H9 (cell line): ENCODE data around the gene TFB1M. TPM values are rescaled to one million over a fixed set of nuclear protein-coding genes. Genes with fewer than 3 reads are reported as not detected.

Source experiments
- DNase-seq: peaks from one replicate; pipeline ENCODE4 v3.0.0-alpha.2; 2017
- H2AFZ ChIP-seq: one replicate; pipeline ENCODE4 v1.6.1; 2013; ENCODE audit warnings: mild to moderate bottlenecking, low read length, control low read depth, moderate library complexity
- H2AK5ac ChIP-seq: 2 replicates; pipeline ENCODE4 v1.6.1; 2013; ENCODE audit warnings: low read length, control low read depth, mixed read lengths; ENCODE audit not compliant: insufficient read length
- H2BK120ac ChIP-seq: one replicate; pipeline ENCODE4 v1.6.1; 2013; ENCODE audit warnings: low read depth, mild to moderate bottlenecking, low read length, control low read depth, inconsistent platforms; ENCODE audit not compliant: poor library complexity, severe bottlenecking
- H2BK12ac ChIP-seq: 2 replicates; pipeline ENCODE4 v1.6.1; 2013; ENCODE audit warnings: low read length, control low read depth, mixed read lengths, low read depth; ENCODE audit not compliant: insufficient read length
- H2BK15ac ChIP-seq: 2 replicates; pipeline ENCODE4 v1.6.1; 2013; ENCODE audit warnings: low read depth, low read length, control low read depth
- H2BK20ac ChIP-seq: one replicate; pipeline ENCODE4 v1.6.1; 2013; ENCODE audit warnings: low read depth, mild to moderate bottlenecking, low read length, control low read depth, inconsistent platforms; ENCODE audit not compliant: poor library complexity, severe bottlenecking
- H2BK5ac ChIP-seq: 2 replicates; pipeline ENCODE4 v1.6.1; 2013; ENCODE audit warnings: low read length, control low read depth, mixed read lengths; ENCODE audit not compliant: insufficient read length
- H3K14ac ChIP-seq: 2 replicates; pipeline ENCODE4 v1.6.1; 2013; ENCODE audit warnings: low read length, control low read depth; ENCODE audit not compliant: insufficient read depth
- H3K18ac ChIP-seq: 2 replicates; pipeline ENCODE4 v1.6.1; 2013; ENCODE audit warnings: low read depth, mild to moderate bottlenecking, mixed read lengths, low read length, control low read depth; ENCODE audit not compliant: insufficient read length
- H3K23ac ChIP-seq: 2 replicates; pipeline ENCODE4 v1.6.1; 2013; ENCODE audit warnings: low read length, control low read depth, mixed read lengths, low read depth; ENCODE audit not compliant: insufficient read length
- H3K23me2 ChIP-seq: 2 replicates; pipeline ENCODE4 v1.6.1; 2013; ENCODE audit warnings: low read depth, mild to moderate bottlenecking, mixed read lengths, low read length, control low read depth; ENCODE audit not compliant: insufficient read length, poor library complexity, severe bottlenecking
- H3K27ac ChIP-seq: 2 replicates; pipeline ENCODE4 v1.5.1; 2013; ENCODE audit warnings: low read length, control low read depth, mixed read lengths, low read depth; ENCODE audit not compliant: insufficient read length
- H3K27me3 ChIP-seq: 2 replicates; pipeline ENCODE4 v1.6.1; 2013; ENCODE audit warnings: low read length, control low read depth, inconsistent platforms; ENCODE audit not compliant: insufficient read depth
- H3K4ac ChIP-seq: 2 replicates; pipeline ENCODE4 v1.6.1; 2013; ENCODE audit warnings: low read depth, mild to moderate bottlenecking, control low read depth, inconsistent platforms, low read length, moderate library complexity
- H3K4me1 ChIP-seq: 2 replicates; pipeline ENCODE4 v1.6.1; 2013; ENCODE audit warnings: low read length, control low read depth, inconsistent platforms; ENCODE audit not compliant: insufficient read depth
- H3K4me2 ChIP-seq: 2 replicates; pipeline ENCODE4 v1.6.1; 2013; ENCODE audit warnings: low read length, control low read depth, mixed read lengths; ENCODE audit not compliant: insufficient read length, insufficient read depth
- H3K56ac ChIP-seq: 2 replicates; pipeline ENCODE4 v1.6.1; 2013; ENCODE audit warnings: low read depth, mild to moderate bottlenecking, mixed read lengths, low read length, control low read depth; ENCODE audit not compliant: insufficient read length
- H3K79me1 ChIP-seq: 2 replicates; pipeline ENCODE4 v1.6.1; 2013; ENCODE audit warnings: low read depth, mild to moderate bottlenecking, moderate library complexity, low read length, control low read depth, inconsistent platforms; ENCODE audit not compliant: insufficient read depth, poor library complexity, severe bottlenecking
- H3K79me2 ChIP-seq: 2 replicates; pipeline ENCODE4 v1.6.1; 2013; ENCODE audit warnings: low read length, control low read depth, inconsistent platforms; ENCODE audit not compliant: insufficient read depth
- H3K9ac ChIP-seq: 2 replicates; pipeline ENCODE4 v1.6.1; 2013; ENCODE audit warnings: low read length, control low read depth, mixed read lengths; ENCODE audit not compliant: insufficient read length; ENCODE audit errors: extremely low read depth
- H3K9me3 ChIP-seq: one replicate; pipeline ENCODE4 v1.6.1; 2013; ENCODE audit warnings: low read depth, low read length, inconsistent platforms; ENCODE audit not compliant: control insufficient read depth
- H3T11ph ChIP-seq: one replicate; pipeline ENCODE4 v1.6.1; 2013; ENCODE audit warnings: mild to moderate bottlenecking, low read length, control low read depth, inconsistent platforms
- H4K20me1 ChIP-seq: one replicate; pipeline ENCODE4 v1.6.1; 2013; ENCODE audit not compliant: control insufficient read depth, insufficient read length, insufficient read depth
- H4K5ac ChIP-seq: 2 replicates; pipeline ENCODE4 v1.6.1; 2013; ENCODE audit warnings: low read depth, mild to moderate bottlenecking, mixed read lengths, low read length, control low read depth; ENCODE audit not compliant: insufficient read length
- H4K8ac ChIP-seq: replicated peaks from 2 replicates; pipeline ENCODE4 v1.6.1; 2013; ENCODE audit warnings: low read length, control low read depth, mixed read lengths, low read depth; ENCODE audit not compliant: insufficient read length
- H4K91ac ChIP-seq: 2 replicates; pipeline ENCODE4 v1.6.1; 2013; ENCODE audit warnings: low read depth, mild to moderate bottlenecking, moderate library complexity, mixed read lengths, low read length, control low read depth; ENCODE audit not compliant: insufficient read length
- H3K27ac Mint-ChIP-seq, 3 experiments: 2 replicates in 2 of 3; 3 replicates in 1 of 3; pipeline ENCODE4 v1.8.0; 2020 to 2021; ENCODE audit warnings: mixed read lengths in 3 of 3, mild to moderate bottlenecking in 1 of 3, moderate library complexity in 1 of 3
- H3K27me3 Mint-ChIP-seq: 2 replicates; pipeline ENCODE4 v1.8.0; 2021; ENCODE audit warnings: low read depth, mild to moderate bottlenecking, moderate library complexity, mixed read lengths
- H3K36me3 Mint-ChIP-seq, 3 experiments: 2 replicates in 2 of 3; 3 replicates in 1 of 3; pipeline ENCODE4 v1.8.0; 2020 to 2021; ENCODE audit warnings: low read depth in 3 of 3, mixed read lengths in 3 of 3; ENCODE audit not compliant: insufficient read depth in 1 of 3
- H3K4me1 Mint-ChIP-seq, 2 experiments: 2 replicates each; pipeline ENCODE4 v1.8.0; 2020; ENCODE audit warnings: mixed read lengths in 2 of 2
- H3K4me3 Mint-ChIP-seq, 2 experiments: 2 replicates in 1 of 2; 3 replicates in 1 of 2; pipeline ENCODE4 v1.8.0; 2020 to 2021; ENCODE audit warnings: mild to moderate bottlenecking in 2 of 2, mixed read lengths in 2 of 2, moderate library complexity in 1 of 2
- H3K9me3 Mint-ChIP-seq, 2 experiments: 2 replicates in 1 of 2; 3 replicates in 1 of 2; pipeline ENCODE4 v1.8.0; 2020; ENCODE audit warnings: mild to moderate bottlenecking in 2 of 2, mixed read lengths in 2 of 2, moderate library complexity in 1 of 2
- WGBS: extraction: QIAGEN DNeasy Blood & Tissue Kit; methylation state at CpG from one replicate; pipeline ENCODE4 v1.1.7; 2013; ENCODE audit warnings: missing lambda C conversion rate, low lambda C conversion rate, mixed read lengths; ENCODE audit not compliant: insufficient read length; ENCODE audit errors: extremely low coverage; 5-methylcytosine and 5-hydroxymethylcytosine counted together
- total RNA-seq: library from RNA; stranded (reverse); gene quantifications from 2 replicates; pipeline ENCODE4 v1.2.1, GENCODE V29; 2021
- TF ChIP-seq, protein P1 (sequence below): fragments of 200-600 bp; sonication (generic); conservative IDR thresholded peaks from 3 replicates; pipeline ENCODE4 v1.8.0; 2021; ENCODE audit warnings: antibody characterized with exemption, mild to moderate bottlenecking

TFB1M gene
- total RNA-seq, 1 experiment from 2014 or later = 28.6 TPM

DNA sequence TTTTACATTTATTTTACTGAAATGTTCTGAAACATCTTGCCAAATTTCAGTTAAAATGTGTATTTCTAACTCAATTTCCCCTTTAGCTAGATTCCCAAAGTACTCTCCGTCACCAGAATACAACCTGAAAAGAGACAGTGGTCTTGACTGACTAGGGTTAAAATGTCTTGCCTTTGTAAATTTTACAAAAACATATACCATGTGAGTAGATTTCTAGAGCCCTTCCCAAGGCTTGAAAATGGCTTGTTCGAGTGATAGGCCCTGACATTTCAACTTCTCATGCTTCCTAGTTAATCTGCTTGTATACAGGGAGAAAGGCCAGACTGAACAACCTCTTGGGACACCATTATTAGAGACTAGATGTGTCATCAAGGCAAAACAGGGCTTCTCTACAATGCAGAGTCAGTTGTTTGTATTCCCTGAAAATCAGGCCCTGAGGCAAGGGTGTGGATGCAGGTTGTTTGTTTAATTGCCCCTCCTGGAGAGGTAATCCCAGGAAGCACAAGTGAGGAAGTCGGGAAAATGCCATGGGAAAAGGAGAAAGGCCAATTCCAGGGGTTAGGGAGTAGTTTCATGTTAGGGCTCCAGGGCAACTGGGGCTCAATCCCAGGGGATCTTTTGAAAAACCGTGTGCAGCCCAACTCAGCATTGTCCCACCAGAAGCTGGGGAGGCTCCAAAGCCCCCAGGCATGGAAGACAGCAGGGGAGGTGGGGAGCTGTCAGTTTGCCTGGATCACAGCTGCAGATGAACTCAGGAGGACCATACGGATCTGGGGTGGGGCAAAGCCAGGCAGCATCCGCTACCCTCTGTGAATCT, 11.6 kb upstream of the TFB1M start:
- Mint-ChIP-seq H3K27me3 (no peaks in the 10 kb centered on the region; the same call in 1 of the 2 replicates), H3K36me3 (no peaks in the 10 kb centered on the region), H3K27ac (peak overlapping the region in 1 of 3 experiments; percentile 9; a peak in 2 of 7 replicates), H3K9me3 (no peaks in the 10 kb centered on the region), H3K4me1 (peaks cover 21 to 23% of the 10 kb centered on the region in 2 experiments), H3K4me3 (no peak overlapping the region)
- Histone ChIP-seq H4K8ac (no peak overlapping the region), H3K14ac (no peak overlapping the region), H3T11ph (no peak overlapping the region), H3K23ac (no peak overlapping the region), H3K18ac (no peak overlapping the region), H2AFZ (no peak overlapping the region), H3K23me2 (peaks cover 4% of the 10 kb centered on the region), H2BK15ac (no peak overlapping the region), H3K56ac (no peak overlapping the region), H4K20me1 (no peaks in the 10 kb centered on the region), H3K27ac (no peak overlapping the region), H2BK120ac (no peak overlapping the region), H3K9me3 (no peaks in the 10 kb centered on the region), H4K5ac (peak overlapping the region; percentile 88), H2AK5ac (no peak overlapping the region), H2BK5ac (no peak overlapping the region), H3K79me2 (no peaks in the 10 kb centered on the region), H4K91ac (no peak overlapping the region), H3K4me2 (no peak overlapping the region), H3K9ac (no peak overlapping the region), H3K4me1 (peaks cover 2% of the 10 kb centered on the region; the same call in 1 of the 2 replicates), H2BK12ac (no peak overlapping the region), H3K4ac (no peak overlapping the region), H2BK20ac (no peak overlapping the region), H3K27me3 (no peaks in the 10 kb centered on the region), H3K79me1 (no peaks in the 10 kb centered on the region)
- TF ChIP-seq, protein P1, sequence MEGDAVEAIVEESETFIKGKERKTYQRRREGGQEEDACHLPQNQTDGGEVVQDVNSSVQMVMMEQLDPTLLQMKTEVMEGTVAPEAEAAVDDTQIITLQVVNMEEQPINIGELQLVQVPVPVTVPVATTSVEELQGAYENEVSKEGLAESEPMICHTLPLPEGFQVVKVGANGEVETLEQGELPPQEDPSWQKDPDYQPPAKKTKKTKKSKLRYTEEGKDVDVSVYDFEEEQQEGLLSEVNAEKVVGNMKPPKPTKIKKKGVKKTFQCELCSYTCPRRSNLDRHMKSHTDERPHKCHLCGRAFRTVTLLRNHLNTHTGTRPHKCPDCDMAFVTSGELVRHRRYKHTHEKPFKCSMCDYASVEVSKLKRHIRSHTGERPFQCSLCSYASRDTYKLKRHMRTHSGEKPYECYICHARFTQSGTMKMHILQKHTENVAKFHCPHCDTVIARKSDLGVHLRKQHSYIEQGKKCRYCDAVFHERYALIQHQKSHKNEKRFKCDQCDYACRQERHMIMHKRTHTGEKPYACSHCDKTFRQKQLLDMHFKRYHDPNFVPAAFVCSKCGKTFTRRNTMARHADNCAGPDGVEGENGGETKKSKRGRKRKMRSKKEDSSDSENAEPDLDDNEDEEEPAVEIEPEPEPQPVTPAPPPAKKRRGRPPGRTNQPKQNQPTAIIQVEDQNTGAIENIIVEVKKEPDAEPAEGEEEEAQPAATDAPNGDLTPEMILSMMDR = no peak
- no peak for DNase-seq
- no CpG with 5 or more reads among the region's 6 CpGs for WGBS
